Activated CD4-positive, alpha-beta T cell treated with anti-CD3 and anti-CD28 coated beads for 4 hours (primary cell): Measurements from ENCODE around the gene TAGAP.
"Not testable (repeated sequence)": the region's sequence is repeated elsewhere in the genome, so short reads cannot be mapped to it uniquely, and the experiment has no call there.

Experiments
- DNase-seq, 2 donors: peaks; one replicate each; pipeline ENCODE4 v3.0.0-alpha.2; 2020

Gene TAGAP

DNA sequence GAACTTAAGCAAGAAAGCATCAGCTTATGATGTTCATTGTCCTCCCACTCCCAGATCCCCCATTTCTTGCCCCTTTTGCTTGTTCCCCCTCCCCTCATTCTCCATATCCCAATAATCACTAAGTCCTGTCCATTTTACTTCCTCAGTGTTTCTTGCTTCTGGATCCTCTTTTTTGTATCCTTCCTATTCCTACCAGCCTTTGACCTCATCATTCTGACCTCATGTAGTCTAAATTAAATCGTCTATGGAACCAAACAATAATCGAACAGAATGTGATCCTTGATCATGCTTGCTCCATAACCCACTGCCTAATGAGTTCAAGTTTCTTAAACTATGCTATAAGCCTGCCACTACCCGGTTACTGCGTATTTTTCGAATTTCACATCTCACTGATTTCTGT lies 39.4 kb downstream of the TAGAP start:
- no peak for DNase-seq

DNA sequence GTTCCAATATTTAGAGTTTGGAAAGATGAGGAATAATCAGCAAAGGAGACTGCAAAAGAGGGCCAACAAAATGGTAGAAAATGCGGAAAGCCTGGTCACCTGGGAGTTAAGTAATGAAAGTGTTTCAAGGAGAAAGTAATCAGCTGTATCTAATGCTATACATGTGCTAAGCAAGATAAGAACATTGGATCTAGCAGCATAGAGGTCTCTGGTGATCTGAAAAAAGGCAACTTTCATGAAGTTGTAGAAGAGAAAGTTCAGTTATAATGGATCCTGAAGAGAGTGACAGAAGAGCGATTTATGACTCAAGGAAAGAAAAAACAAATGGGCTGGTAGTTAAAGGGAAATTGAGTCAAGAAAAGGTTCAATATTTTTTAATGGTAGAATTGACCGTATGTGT lies 40.2 kb downstream of the TAGAP start:
- no peak for DNase-seq

DNA sequence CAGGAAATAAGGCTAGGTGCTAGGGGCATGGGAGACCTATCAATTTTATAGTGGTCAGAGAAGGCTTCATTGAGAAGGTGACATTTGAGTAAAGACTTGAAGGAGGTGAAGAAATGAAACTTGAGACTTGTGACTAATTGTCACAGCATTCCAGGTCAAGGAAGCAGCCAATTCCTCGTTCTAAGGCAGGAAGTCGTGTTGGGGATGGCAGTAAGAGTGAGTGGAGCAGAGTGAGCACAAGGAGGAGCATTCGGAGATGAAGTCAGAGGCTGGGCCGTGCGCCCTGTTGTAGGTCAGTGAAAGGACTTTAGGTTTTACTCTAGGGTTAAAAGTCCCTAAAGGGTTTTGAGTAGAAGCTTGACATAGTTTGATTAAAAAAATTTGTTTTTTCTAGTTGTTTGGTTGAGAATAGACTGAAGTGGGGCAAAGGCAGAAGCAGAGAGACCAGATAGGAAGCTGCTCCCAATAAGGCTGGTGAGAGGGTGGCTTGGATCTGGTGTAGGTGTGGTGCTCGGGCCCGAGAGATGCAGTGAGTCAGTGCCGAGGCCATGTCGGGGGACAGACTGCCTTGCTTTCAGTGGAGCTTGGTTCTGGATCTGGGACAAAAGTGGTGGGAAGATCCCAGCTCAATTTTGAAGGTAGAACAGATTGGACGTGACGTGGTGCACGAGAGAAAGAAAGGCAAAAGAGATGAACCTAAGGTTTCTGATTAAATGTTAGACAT lies 42.2 kb downstream of the TAGAP start:
- no peak for DNase-seq

DNA sequence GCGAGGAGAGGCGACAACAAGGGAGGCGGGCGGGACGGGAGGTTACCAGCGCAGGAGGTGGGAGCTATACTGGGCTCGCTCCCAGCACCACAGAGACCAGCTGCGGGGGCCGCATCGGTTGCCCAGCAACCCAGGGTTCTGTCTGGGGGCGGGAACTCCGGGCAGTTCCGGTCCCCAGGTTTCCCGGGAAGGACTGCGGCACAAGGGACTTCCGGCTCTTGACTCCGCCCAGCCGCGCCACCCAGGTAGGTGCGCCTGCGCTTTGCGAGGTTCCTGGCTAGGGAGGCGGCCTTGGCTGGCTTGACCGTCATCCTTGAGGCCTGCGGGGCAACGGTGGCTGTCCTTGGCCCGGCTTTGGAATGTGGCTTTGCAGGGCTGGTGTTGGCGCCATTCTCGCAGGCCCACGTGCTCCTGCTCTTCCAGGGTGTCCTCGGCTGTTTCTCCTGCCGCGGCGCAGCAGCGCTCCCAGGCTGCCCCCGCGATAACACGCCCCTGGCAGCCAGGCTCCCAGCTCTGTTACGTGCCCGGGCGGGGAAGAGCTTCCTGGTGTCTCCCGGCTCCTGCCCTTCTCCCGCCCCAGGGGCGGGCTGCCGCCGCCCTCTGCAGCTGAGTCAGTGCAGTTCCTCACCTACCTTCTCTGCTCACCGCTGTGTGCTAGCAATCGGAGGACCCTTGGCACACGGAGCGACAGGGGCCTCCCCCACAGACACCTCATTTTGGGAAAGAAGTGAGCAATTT lies 45.0 kb downstream of the TAGAP start, which contains the start of gene RSPH3:
TSS of gene RSPH3 (minus strand) at position 537 of the 738 bp plus-strand sequence. CDS start 652 bp downstream, outside the sequence.
- peak; percentile 88 to 92 for DNase-seq

DNA sequence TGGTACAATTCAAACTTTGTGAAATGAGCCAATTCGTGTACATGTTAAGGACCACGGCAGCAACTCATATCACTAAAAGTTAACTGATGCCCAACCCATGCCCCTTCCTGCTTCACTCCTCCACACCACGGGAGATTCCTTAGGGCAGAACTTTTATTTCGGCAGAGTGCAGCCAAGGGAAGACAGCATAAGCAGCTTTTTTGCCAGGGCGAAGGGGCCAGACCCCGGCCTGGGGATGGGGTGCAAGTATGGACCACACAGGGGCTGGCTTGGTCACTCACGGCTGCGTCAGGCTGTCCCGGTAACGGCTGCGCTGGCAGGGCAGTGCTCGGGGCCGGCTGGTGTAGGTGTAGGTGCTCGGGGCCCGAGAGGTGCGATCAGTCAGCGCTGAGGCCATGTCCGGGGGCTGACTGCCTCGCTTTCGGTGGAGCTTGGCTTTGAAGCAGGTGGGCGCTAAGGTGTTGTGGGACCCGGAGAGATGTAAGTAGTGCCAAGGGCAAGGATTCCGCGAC lies 45.6 kb downstream of the TAGAP start:
- DNase-seq = no peak

DNA sequence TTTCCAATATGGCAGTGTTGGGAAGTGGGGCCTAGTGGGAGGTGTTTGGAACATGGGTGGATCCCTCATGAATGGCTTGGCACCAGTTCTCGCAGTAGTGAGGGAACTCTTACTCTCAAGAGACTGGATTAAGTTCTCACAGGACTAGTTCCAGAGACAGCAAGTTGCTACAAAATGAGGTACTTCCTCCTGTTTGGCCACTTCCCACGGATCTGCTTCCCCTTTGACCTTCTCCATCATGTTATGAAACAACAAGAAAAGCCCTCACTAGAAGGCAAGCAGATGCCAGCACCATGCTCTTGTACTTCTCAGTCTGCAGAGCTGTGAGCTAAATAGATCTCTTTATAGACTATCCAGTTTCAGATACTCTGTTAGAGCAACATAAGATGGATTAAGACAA lies 47.9 kb downstream of the TAGAP start:
- DNase-seq = no peak

DNA sequence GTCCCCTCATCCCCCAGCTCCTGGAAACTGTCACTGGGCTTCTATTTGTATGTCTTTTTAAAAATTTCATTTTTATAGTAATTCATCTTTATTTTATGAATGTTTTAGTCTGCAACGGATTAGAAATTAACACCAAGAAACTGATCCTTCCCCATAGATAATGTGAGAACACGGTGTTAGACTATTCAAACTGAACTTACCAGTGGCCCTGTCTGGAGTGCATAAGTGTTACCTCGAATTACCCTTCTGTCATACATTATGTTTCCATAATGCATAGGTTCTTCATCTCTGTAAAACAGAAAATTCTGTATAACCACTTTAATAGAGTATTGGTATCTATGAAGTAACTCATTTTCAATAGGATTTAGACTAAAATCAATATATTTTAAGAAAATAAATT lies 51.2 kb downstream of the TAGAP start:
- DNase-seq = no peak

DNA sequence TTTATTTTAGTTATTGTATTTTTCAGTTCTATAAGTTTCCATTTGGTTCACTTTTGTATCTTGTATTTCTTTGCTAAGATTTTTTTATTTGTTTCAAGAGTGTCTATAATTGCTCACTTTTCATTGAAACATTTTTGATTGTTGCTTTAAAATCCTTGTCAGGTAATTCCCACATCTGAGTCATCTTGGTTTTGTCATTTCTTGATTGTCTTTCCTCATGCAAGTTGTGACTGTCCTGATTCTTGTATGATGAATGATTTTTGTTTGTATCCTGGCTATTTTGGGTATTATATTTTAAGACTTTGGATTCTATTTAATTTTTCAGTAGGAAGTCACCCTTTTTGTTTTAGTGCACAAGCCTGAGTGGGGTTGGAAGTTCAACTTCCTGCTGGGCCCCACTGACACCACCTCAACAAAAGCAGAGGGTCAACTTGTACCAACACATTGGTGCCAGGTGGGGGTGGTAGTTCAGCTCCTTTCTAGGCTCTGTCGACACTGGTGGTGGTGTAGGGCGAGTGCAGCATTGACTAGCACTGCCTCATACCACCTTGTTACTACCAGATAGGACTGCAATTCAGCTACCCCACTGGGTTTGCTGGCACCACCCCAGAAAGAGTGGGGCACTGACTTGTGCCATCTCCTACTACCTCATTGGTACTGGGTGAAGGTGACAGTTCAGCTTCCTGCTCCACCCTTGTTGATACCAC lies 53.6 kb downstream of the TAGAP start:
- no peak for DNase-seq

DNA sequence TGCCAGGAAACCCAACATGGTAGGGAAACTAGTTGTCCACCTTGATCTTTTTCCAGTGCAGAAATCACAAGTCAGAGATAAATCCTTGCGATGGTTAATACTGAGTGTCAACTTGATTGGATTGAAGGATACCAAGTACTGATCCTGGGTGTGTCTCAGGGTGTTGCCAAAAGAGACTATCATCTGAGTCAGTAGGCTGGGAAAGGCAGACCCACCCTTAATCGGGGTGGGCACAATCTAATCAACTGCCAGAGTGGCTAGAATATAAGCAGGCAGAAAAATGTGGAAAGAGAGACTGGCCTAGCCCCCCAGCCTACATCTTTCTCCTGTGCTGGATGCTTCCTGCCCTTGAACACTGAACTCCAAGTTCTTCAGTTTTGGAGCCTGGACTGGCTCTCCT lies 55.1 kb downstream of the TAGAP start:
- not testable (repeated sequence) for DNase-seq

DNA sequence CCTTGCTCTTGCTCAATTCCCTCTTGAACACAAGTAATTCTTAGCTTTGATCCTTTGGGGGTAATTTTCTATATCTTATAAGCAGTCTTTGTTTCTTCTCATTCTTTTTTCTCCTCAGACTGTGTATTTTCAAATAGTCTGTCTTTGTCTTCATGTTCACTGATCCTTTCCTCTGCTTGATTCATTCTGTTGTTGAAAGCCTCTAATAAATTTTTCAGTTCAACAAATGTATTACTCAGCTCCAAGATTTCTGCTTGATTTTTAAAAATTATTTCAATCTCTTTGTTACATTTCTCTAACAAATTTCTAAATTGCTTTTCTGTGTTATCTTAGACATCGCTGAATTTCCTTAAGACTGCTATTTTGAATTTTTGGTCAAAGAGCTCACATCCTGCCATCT lies 56.3 kb downstream of the TAGAP start:
- no peak for DNase-seq

DNA sequence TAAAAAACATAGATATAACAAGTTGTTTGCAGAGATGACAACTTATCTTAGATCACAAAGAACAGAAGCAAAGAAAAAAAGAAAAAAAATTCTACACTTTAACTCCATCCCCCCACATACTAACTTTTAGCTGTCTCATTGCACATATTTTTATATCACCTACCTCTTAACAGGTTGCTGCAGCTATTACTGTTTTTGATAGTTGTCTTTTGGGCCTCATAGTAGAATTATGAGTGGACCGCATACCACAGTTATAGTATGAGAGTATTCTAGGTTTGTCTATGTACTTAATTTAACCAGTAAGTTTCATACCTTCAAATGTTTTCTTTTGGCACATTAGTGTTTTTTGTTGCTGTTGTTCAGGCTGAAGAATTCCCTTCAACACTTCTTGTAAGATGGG lies 57.1 kb downstream of the TAGAP start:
- DNase-seq = no peak
